ENCODE measurements around the gene ALLC.
A peak's percentile ranks its signal among the peaks of the same experiment; 100 is the strongest.
"Not testable (repeated sequence)": the region's sequence is repeated elsewhere in the genome, so short reads cannot be mapped to it uniquely, and the experiment has no call there.

ALLC gene

DNA sequence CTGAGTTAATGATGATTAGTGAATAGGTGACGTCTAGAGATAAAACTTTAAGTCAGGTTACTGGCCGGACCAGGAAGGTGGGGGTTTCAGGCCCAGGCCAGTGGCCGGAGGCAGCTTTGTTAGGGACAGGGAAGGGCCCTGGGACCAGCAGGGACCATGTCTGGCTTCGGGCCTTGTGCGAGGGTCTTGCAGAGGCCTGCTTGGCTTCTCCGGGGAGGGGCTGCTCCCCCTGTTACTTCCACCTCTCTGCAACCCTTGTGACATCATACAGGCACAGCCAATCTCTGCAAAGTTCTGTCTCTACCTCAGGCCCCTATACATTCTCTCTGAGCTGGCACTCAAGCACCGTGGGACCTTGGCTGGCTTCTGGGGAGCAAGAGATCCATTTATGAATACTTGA lies at the start of gene ALLC:
Gene ALLC (plus strand): TSS at position 320 of the 400 bp plus-strand sequence. CDS start 12,958 bp downstream, outside the sequence.
- intact Hi-C loops (cut with DNase I; ENCODE audit: low total_unique reads) = no loop called here
- Histone ChIP-seq H3K27ac (peak within 1 kb of the TSS in 1 of 2 donors; percentile 37), H3K9me3 (no peaks in the 10 kb centered on the region)

GRCh38 chr2:3608373-3609278 lies 49.4 kb upstream of the ALLC start:
- no peaks in the 10 kb centered on the region for H3K4me1 ChIP-seq
- intact Hi-C loops (cut with DNase I; ENCODE audit: low total_unique reads) = no loop called here
- TF ChIP-seq CTCF (IDR thresholded peaks at IDR 0.05) = no peak
- no peaks in the 10 kb centered on the region for H3K36me3 ChIP-seq
- DNase-seq = no peak
- H3K27me3 ChIP-seq = peaks cover 0 to 15% of the 10 kb centered on the region in 2 donors
- no peak overlapping the region for H3K27ac ChIP-seq
- H3K9me3 ChIP-seq = peaks cover 0 to 6% (median 0%) of the 10 kb centered on the region in 3 donors
- no peak overlapping the region for H3K4me3 ChIP-seq

More for the DNA sequence above, at the start of gene ALLC:
- Histone ChIP-seq H3K4me3 (no peak within 1 kb of the TSS), H3K36me3 (no peaks in the 10 kb centered on the region), H3K4me1 (peaks cover 0 to 6% (median 2%) of the 10 kb centered on the region in 4 donors), H3K27me3 (peaks cover 0 to 10% of the 10 kb centered on the region in 2 donors)
- no peak for TF ChIP-seq CTCF (IDR thresholded peaks at IDR 0.05)
- no peak for DNase-seq

DNA sequence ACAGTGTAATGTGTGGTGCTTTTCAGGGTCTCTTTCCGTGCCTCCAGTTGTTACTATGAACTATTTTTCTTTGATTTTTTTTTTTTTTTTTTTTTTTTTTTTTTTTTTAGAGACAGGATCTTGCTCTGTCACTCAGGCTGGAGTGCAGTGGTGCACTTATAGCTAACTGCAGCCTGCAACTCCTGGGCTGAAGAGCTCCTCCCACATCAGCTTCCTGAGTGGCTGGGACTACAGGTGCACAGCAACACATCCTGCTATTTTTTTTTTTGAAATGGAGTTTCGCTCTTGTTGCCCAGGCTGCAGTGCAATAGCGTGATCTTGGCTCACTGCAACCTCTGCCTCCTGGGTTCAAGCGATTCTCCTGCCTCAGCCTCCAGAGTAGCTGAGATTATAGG lies 48.7 kb upstream of the ALLC start:
- H3K4me3 ChIP-seq; DNase-seq; intact Hi-C loops (cut with DNase I; ENCODE audit: low total_unique reads); H3K4me1 ChIP-seq; H3K36me3 ChIP-seq; H3K9me3 ChIP-seq; H3K27ac ChIP-seq: not testable (repeated sequence)
- H3K27me3 ChIP-seq = peaks cover 0 to 15% of the 10 kb centered on the region in 2 donors

- no peak for TF ChIP-seq CTCF (IDR thresholded peaks at IDR 0.05)
- Histone ChIP-seq H3K4me1 (no peaks in the 10 kb centered on the region), H3K4me3 (no peak overlapping the region), H3K27ac (no peak overlapping the region), H3K36me3 (no peaks in the 10 kb centered on the region), H3K27me3 (peaks cover 0 to 15% of the 10 kb centered on the region in 2 donors), H3K9me3 (peaks cover 0 to 7% (median 0%) of the 10 kb centered on the region in 3 donors)
- intact Hi-C loops (cut with DNase I; ENCODE audit: low total_unique reads) = no loop called here
- no peak for DNase-seq
Measured at GRCh38 chr2:3610415-3610814, 47.6 kb upstream of the ALLC start.

DNA sequence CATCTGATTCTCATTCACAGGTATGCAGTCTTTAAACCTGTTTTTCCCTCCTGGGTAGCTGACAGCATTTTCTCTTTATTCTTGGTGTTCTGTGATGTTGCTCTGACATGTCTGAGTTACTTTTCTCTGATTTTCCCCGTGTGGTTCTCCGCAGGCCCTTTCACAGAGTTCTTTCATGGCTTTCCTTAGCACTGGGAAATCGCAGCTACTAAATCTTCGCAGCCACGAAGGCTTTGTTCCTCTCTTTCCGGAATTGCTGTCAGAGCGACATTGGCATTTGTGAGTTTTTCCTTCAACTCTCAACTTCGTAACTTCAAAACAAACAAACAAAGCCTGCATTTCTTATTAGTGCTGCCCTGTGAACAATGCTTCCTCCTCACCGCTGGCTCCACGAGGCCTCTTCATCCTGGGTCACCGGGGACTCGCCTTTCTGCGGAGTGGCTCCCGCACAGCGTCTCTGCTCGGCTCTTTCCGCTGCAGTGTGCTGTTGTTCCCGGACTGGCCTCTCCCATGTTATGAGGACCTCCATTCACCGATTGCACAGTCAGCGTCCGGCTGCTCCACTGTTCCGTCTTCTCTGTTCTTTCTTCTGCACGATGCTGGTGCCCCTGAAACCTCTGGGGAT lies 47.0 kb upstream of the ALLC start:
- DNase-seq = no peak
- Histone ChIP-seq H3K27ac (no peak overlapping the region), H3K27me3 (peaks cover 0 to 15% of the 10 kb centered on the region in 2 donors), H3K9me3 (peaks cover 0 to 9% (median 0%) of the 10 kb centered on the region in 3 donors), H3K4me3 (no peak overlapping the region), H3K4me1 (no peaks in the 10 kb centered on the region), H3K36me3 (no peaks in the 10 kb centered on the region)
- no peak for TF ChIP-seq CTCF (IDR thresholded peaks at IDR 0.05)
- intact Hi-C loops (cut with DNase I; ENCODE audit: low total_unique reads) = no loop called here

- no peaks in the 10 kb centered on the region for H3K4me1 ChIP-seq
- no peak overlapping the region for H3K4me3 ChIP-seq
- peak in 1 of 2 donors; percentile 33 for DNase-seq
- H3K27me3 ChIP-seq = peaks cover 0 to 15% of the 10 kb centered on the region in 2 donors
- no peak for TF ChIP-seq CTCF (IDR thresholded peaks at IDR 0.05)
- H3K36me3 ChIP-seq = no peaks in the 10 kb centered on the region
- peaks cover 0 to 9% (median 0%) of the 10 kb centered on the region in 3 donors for H3K9me3 ChIP-seq
- intact Hi-C loops (cut with DNase I; ENCODE audit: low total_unique reads) = no loop called here
- no peak overlapping the region for H3K27ac ChIP-seq
Measured at GRCh38 chr2:3611589-3611988, 46.4 kb upstream of the ALLC start.
